Endometrial microvascular endothelial cells (primary cell): ENCODE measurements around the gene DLX4. TPM values are rescaled to one million over a fixed set of nuclear protein-coding genes. Genes with fewer than 3 reads are reported as not detected.

Source experiments
- in situ Hi-C: cut with HindIII; loops from 2 replicates; pipeline ENCODE4 v1.10.0; 2017; ENCODE audit warnings: low sequenced_read_pairs, low pct_unique_long_range_greater_than_20kb; ENCODE audit errors: inconsistent ontology term
- total RNA-seq: library from RNA; depleted of rRNA; stranded (reverse); fragments of >200 nt; gene quantifications from one replicate; pipeline ENCODE4 v1.2.3, GENCODE V29; 2015; ENCODE audit errors: inconsistent ontology term

Gene DLX4, protein sequence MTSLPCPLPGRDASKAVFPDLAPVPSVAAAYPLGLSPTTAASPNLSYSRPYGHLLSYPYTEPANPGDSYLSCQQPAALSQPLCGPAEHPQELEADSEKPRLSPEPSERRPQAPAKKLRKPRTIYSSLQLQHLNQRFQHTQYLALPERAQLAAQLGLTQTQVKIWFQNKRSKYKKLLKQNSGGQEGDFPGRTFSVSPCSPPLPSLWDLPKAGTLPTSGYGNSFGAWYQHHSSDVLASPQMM
- total RNA-seq = not detected

DNA sequence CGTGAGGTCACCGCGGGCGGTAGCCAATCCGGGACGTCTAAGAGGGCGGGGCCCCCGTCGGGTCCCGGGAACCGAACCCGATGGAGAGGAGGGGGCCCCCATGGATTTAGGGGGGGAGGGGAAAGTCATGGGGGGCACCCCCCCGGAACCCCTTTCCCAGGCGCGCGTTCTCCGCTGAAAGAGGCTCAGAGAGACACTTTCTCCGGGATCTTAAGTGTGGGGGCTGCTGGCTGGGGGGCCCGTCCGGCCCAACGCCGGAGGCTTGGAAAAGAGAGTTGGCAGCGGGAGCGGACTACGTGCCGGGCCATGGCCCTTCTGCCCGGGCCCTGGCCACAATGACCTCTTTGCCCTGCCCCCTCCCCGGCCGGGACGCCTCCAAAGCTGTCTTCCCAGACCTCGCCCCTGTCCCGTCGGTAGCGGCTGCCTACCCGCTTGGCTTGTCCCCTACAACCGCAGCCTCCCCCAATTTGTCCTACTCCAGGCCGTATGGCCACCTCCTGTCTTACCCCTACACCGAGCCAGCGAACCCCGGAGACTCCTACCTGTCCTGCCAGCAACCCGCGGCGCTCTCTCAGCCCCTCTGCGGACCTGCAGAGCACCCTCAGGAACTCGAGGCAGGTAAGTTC, at the start of gene DLX4:
Gene DLX4 (plus strand): TSS at position 57 of the 626 bp plus-strand sequence. CDS start 279 bp downstream, at position 336.
- in situ Hi-C loops = no loop called here

DNA sequence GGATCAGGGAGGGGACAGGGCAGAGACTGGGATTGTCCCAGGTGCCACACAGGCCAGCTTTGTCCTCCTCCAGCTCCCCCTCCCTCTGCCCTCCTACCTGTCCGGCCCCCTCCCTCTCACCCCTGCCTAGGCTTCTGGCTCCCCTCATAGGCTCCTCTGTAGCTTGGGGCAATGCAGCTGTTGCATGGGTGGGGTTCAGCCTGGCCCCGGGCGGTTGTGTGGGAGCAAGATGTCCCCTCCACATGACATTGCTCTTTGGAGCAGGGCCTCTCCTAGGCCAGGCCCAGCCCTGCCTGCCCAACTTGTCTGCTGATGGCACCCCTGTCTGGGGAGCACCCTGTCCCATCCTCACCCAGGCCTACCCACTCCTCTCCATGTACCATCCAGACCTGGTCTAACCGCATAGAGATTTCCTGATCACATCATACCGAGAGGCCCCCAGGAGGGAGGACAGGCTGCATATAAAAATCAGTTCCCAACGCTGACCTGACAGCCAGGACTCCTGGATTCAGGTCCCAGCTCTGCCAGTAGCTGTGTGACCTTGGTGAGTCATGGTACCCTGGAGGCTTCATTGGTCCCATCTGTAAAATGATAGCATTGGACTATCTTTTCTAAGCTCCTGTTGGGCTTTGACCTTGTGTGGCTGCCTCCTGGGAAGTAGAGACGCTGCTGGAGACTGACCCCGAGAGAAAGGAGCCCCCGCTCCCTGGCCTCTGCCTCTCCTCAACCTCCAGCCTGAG, 48.8 kb upstream of the DLX4 start:
- in situ Hi-C loops = no loop called here

DNA sequence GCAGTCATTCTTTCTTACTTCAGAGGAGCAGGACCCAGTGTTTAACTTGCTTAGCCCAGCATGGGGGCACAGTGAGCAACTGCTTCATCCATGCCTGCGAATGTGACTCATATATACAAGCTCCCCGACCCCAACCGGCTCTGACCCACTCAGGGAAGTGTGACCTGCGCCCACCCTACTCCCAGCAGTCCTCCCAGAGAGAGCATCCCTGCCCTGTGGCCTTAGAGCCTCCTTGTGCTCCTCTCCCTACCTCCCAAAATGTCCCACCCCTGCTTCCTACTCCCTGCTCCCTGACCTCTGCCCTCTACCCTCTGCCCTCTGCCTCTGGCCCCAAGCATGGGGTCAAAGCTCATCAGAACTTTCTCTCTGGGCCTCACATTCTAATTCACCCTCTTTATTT, 46.9 kb upstream of the DLX4 start:
- in situ Hi-C loops = no loop called here

DNA sequence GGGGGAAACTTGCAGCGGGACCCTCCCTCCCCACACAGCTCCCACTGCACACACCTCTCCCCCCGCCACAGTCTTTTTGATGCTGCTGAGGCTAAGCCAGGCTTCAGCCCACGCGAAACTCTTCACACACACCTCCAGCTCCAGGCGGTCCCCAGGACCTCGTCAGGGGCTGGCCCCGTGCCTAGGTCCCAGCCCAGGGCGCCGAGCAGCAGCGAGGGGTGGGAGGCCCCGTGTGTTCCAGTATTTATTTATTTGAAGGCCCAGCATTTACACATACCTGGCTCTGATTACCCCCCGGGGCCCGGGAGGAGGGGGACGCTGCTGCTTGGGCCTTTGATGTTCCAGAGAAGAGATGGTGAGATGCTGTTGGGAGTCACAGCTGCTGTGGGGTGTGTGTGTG, 44.9 kb upstream of the DLX4 start:
- in situ Hi-C loops = no loop called here

DNA sequence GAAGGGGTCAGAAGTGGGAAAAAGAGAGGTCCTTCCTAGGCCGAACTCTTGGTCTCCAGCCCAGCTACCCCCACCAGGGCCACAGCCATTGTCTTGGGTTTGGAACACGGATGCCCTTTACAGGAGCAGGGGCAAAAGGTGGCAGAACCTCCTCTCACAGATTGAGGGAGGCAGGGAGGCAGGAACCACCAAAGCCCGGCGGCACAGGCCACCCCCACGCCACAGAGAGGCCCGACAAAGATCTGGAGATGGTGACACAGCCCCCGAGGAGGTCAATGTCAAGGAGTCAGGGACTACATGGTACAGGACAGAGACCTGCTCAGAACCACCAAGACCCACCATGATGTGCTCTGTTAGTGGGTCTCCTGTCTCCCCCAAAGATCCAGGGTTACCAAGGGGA, 44.4 kb upstream of the DLX4 start:
- in situ Hi-C loops = no loop called here

DNA sequence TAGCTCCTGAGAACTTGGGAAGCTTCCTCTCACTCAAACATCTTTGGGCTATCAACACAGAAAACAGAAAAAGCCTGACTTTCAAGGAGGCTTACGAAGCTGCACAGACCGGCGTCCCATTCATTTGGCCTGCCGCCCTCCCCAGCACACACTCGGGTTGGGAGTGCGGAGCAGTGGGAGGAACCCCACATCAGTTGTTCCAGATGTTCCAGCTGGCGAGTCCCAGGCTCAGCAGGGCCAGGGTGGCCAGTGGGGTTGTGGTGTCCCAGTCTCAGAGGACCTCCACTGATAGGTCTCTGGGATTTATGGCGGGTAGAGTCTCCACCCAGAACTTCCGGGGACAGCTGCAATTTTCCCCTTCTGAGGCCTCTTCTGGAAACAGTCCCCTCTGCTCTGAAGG, 43.1 kb upstream of the DLX4 start:
- in situ Hi-C loops = no loop called here

DNA sequence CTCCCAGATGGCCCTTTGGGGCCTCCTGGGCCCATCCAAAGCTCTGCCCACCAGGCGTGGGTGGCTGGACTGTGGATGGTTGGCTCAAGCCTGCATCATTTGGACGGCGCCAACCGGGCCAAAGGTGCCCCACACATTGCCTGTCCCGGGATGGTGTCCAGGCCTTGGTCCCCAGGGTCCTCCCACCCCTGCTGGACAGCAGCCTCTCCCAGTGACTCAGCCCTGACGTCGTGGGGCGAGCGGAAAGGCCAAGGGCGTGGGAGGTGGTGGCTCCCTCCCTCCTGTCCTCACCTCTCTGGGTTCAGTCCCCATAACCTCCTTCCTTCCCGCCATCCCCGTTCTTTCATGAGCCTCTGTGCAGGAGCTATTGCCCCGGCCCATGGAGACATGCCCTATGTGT, 42.1 kb upstream of the DLX4 start:
- in situ Hi-C loops = no loop called here

DNA sequence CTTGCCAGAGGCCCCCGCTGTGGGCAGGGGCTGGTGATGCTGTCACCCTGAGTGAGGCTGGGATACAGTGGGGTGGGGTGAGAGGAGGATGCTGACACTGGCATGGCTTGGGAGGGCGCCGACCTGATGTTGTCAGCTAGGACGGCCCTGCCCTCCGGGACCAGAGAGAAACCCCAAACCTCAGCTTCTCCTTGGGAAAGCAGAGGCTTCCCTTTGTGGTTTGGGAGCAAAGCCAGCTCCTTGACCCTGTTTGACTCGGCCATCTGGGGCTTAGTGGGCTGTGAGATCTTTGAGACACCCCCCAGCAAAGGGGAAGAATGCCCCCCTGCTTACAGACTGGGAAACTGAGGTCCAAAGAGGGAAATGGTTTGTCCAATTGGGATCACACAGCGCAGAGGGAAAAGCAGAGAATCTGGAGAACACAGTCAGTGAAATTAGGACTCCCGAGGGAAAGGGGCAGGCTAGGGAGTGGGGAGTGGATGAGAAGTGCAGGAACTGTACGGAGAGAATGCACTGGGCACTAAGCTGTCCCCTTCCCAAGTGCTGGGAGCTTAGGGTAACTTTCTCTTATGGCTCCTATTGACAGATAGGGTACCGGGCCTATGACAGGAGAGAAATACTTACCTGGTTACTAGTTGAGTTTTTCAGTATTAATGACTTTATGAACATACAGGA, 40.7 kb upstream of the DLX4 start:
- in situ Hi-C loops = no loop called here

DNA sequence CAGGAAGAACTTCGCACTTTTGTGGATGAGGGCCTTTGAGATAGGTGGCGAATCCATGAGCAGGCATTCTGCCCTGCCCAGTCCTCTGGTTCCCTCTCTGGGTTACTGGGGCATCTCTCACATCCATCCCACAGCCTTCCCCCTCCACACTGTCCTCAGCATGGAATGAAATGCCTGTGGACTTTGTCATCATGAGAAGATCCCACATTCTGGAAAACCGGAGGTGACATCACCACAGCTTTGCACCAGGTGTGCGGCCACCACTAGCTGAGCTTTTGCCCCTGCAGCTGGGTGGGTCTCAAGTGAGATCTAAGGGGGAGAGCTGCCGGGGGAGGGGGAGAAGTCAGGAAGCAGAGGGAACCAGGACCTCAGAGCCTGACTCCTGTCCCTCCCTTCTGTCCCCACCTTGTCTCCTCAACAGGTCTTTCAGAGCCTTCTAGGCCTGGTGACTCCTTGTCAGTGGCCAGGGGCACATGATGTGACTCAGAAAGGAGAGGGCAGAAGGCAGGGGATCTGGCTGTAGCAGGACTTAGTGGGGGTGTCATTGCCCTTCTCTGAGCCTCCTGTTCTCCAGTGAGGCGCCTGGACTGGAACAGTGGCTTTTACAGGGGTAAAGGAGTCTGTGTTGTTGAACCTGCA, 40.0 kb upstream of the DLX4 start:
- in situ Hi-C loops = no loop called here

DNA sequence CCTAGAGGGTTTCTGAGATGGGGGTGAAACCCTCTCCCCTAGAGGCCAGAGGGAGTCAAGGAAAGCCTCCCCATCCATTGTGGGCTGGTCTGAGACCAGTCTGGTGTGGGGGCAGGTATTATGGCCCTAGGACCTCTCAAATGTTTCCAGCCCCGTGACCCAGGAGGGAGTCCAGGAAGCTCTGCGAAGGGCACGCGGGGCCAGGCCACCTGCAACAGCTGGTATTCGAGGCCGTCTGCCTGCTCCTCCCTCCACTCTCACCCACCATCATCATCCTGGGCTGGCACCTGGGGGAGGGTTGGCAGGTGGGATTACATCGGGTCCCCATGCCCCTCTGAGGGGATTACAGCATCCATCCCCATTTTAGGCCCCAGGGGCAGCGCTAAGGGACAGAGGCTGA, 38.1 kb upstream of the DLX4 start:
- in situ Hi-C loops = no loop called here

DNA sequence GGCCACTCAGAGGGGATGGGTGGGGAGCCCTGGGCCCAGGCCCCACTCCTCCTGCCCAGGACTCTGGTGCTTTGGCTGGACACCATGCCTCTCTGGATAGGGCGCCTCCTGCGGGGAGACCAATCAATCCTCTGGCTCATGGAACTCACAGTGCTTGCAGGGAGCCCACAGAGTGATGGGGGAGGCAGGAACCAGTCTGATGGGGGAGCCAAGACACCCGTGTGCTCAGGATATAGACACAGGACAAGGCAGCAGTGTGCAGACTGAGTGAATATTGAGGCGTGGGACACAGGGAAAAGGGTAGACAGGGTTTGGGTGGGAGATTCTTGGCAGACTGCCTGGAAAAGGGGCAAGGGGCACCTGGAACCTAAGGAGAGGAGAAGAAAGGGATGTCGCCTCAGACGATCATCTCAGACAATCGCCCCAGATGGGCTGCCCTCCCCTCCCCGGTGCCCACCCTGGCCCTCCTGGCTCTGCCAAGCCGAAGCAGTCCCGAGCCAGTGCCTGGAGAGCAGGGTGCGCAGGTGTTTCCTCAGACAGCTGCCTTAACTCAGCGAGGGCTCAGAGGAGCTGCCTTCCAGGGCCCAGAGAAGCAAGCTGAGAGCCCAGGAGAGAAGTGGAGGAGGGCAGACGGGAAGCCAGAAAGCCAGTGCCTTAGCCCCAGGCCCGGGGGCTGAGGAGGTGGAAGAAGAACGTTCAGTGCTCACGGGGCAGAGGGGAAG, 37.4 kb upstream of the DLX4 start:
- in situ Hi-C loops = no loop called here

DNA sequence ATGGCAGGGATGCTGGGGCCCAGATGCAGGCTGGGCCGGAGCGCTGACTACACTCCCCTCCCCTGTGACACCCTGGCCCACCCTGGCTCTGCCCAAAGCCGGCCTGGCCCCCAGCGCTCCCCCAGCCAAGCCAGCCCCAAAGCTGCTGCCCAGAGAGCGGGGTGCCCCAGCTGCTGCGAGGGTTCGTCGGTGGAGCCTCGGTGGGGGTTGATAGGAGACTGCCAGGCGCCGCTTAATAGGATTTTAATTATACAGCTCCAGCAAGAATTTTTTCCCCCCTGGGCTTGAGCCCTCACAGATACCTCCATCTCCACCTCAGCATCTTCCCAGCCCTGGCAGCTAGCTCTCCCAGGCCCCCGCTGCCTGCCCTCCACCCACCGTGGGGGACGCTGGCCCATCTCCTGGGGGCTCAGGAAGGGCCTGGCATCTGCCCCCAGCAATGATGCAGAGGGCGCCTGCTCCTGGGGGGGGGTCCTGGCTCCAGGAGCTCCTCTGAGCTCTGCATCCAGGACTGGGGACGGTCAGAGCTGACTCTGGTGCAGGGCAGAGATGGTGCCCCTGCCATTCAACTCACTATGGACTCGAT, 36.8 kb upstream of the DLX4 start:
- in situ Hi-C loops = no loop called here

DNA sequence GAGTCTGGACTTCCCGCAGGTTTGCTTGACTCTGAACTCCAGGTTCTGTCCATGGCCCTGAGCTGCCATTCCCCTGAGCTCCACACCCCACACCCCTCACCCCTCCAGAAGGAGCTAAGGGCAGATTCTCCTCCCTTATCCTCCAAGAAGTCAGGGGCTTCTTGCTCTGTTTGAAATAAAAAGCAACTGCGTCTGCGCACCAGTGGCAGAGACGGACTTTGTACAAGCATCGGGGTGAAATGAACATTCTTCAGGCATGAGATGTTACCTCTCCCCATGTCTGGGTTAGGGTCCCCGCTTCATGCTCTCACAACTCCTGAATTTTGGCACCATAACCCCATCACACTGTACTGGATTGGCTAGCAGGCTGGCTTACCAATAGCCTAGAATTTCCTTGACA, 36.1 kb upstream of the DLX4 start:
- in situ Hi-C loops = no loop called here

DNA sequence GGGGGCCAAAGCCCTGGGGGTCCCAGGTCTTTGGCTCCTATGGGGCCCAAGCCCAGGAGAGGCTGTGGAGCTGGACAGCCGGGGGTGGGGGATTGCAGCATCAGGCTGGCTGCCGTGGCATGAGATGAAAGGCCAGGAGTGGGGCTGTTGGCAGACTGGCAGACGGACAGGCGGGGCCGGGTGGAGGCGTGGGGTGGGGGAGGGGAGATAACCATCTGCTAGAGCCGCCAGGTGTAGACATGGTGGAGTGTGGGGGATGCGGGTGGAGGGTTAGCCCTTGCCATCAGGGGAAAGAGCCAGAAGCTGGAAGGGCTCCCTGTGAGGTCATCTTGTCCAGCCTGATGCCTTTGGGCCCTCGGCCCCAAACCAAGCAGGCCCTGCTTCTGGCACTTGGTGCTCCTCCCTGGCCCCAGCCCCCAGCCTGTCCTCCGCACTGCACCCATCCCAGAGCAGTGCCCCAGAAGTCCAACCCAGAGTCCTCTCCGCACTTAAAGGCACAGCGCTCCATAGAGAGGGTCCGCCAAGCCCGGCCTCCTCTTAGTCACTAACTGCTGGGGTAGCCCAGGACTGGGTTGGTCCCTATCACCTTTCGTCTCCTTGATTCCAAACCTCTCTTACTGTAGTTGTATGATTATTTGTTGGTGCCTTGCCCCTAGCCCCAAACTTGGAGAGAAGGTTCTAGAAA, 33.3 kb upstream of the DLX4 start:
- in situ Hi-C loops = no loop called here

DNA sequence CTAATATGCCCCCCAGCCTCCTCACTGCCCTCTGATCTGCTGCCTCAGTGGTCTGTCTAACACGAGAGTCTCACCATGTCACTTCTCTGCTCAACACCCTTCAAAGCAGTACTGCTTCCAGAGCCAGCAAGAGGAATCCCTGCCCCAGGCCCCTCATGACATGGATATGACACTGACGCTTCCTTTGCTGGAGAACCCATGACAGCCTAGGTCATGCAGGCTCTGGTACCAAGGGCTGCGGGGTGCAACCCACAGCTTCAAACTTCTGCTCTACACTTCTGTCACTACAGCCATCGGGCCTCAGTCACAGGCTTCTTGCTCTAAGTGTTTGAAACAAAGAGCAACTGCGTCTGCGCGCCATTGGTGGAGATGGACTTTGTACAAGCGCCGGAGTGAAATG, 32.6 kb upstream of the DLX4 start:
- in situ Hi-C loops = no loop called here

DNA sequence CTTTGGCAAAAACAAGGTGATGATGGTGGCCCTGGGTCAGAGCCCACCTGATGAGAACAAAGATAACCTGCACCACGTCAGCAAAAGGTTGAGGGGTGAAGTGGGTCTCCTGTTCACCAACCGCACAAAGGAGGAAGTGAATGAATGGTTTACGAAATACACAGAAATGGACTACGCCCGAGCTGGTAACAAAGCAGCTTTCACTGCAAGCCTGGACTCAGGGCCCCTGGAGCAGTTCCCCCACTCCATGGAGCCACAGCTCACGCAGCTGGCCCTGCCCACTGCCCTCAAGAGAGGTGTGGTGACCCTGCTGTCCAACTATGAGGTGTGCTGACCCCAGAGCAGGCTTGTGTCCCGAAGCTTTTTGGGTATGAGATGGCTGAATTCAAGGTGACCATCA, 29.7 kb upstream of the DLX4 start:
- in situ Hi-C loops = no loop called here

DNA sequence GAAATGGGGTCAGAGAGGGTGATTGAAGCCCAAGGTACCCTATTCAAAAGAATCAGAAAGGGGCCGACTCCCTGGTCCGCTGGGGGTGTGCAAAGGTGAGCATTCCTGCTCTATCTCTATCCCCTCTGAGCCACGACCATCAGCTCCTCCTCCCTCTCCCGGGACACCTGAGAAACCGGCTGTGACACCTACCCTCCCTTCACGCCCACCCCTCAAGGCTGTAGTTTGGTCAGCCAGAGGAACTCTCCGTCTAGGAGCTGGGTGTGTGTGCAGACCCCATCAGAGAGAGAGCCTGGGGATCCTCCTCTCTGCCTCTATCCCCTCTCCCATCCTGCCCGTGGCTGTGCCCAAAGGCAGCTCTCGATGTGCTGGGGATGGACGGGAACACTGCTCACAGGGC, 27.6 kb upstream of the DLX4 start:
- in situ Hi-C loops = no loop called here

DNA sequence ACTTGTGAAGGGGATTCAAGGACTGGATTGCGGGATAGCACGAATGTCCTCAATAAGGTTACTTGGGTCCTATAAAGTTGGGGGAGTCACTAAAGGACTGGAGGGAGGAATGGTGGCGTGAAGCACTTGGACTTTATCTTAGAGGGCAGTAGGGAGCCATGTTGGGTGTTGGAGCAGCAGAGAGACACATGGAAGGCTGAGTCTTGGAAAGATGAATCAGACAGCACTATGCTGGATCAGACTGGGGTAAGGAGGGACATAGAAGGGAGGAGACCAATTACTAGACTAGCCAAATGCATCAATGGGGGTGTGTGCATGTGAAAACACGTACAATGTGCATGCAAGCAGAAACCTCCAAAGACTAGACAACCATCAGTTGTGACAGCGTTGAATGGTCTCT, 26.0 kb upstream of the DLX4 start:
- in situ Hi-C loops = no loop called here
